Measurements from ENCODE around the gene ARMC6. TPM values are rescaled to one million over a fixed set of nuclear protein-coding genes. Genes with fewer than 3 reads are reported as not detected.

The ARMC6 gene
- total and polyA plus RNA-seq, 2 experiments from 2014 or later = 26.4 to 30.8 TPM

DNA sequence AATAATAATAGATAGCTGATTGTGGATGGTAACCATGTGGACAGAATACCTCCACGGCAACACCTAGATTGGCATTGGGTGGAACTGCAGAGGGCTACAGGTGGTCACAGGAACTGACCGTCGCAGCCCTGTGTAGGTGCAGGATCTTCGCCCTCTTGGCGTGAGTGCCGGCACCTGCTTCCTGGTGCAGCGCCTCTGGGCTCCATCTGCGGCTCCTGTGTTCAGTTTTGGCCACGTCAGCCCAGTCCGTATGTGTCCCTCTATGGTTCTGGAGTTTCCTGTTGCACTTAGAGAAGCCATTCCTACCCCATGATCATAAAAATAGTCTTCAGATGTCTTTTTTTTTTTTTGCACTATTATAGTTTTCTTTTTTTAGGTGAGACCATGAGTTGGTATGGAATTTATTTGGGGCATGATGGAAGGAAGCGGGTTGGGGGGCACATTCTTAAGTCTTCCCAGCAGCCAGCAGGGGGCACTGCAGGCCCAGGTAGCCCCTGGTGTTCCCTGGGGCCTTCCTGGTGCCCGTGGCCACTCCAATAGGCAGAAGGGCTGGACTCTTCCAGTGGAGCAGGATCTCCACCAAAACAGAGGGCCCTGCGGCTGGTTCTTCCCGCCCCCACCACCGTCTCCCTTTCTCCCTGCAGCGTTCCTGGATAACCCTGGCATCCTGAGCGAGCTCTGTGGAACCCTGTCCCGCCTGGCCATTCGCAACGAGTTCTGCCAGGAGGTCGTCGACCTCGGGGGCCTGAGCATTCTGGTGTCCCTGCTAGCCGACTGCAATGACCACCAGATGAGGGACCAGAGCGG, 20.3 kb downstream of the ARMC6 start:
- WGBS (ENCODE audit: low lambda C conversion rate, missing lambda C conversion rate) = 90% methylated on average over 25 of the region's 25 CpGs
- no peak overlapping the region for H3K4me3 ChIP-seq
- peak; percentile 78 for DNase-seq (ENCODE audit: low spot score)
- H3K27me3 ChIP-seq = no peaks in the 10 kb centered on the region
- no peak overlapping the region for H2AFZ ChIP-seq
- no peak overlapping the region for H3K27ac ChIP-seq
- no peak for TF ChIP-seq EZH2 (IDR thresholded peaks at IDR 0.05; ENCODE audit: borderline replicate concordance)
- TF ChIP-seq, protein P1, sequence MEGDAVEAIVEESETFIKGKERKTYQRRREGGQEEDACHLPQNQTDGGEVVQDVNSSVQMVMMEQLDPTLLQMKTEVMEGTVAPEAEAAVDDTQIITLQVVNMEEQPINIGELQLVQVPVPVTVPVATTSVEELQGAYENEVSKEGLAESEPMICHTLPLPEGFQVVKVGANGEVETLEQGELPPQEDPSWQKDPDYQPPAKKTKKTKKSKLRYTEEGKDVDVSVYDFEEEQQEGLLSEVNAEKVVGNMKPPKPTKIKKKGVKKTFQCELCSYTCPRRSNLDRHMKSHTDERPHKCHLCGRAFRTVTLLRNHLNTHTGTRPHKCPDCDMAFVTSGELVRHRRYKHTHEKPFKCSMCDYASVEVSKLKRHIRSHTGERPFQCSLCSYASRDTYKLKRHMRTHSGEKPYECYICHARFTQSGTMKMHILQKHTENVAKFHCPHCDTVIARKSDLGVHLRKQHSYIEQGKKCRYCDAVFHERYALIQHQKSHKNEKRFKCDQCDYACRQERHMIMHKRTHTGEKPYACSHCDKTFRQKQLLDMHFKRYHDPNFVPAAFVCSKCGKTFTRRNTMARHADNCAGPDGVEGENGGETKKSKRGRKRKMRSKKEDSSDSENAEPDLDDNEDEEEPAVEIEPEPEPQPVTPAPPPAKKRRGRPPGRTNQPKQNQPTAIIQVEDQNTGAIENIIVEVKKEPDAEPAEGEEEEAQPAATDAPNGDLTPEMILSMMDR (IDR thresholded peaks at IDR 0.05; ENCODE audit: poor library complexity) = peak; percentile 62
- no peak for TF ChIP-seq EZH2phosphoT487 (IDR thresholded peaks at IDR 0.05; ENCODE audit: low read depth, severe bottlenecking, unreplicated experiment)
- H4K20me1 ChIP-seq (ENCODE audit: insufficient read depth, poor library complexity, severe bottlenecking) = no peaks in the 10 kb centered on the region
- no peaks in the 10 kb centered on the region for H3K9me2 ChIP-seq (replicated peaks; ENCODE audit: insufficient read depth)
- H3K4me1 ChIP-seq (ENCODE audit: insufficient read depth) = no peaks in the 10 kb centered on the region
- no peaks in the 10 kb centered on the region for H3K36me3 ChIP-seq (replicated peaks; ENCODE audit: insufficient read depth, low read depth)
- H3K79me2 ChIP-seq = no peaks in the 10 kb centered on the region
- no peaks in the 10 kb centered on the region for H3K9me3 ChIP-seq (ENCODE audit: low read depth)
- no peak overlapping the region for H3K4me2 ChIP-seq

- no peaks in the 10 kb centered on the region for H3K36me3 ChIP-seq (replicated peaks; ENCODE audit: insufficient read depth, low read depth)
- no peak overlapping the region for H2AFZ ChIP-seq
These were observed 21.0 kb downstream of the ARMC6 start for GRCh38 chr19:19054315-19054938.

GRCh38 chr19:19054939-19055440, 21.6 kb downstream of the ARMC6 start:
- no peaks in the 10 kb centered on the region for H3K4me1 ChIP-seq (ENCODE audit: insufficient read depth)
- H3K27ac ChIP-seq = no peak overlapping the region
- no peaks in the 10 kb centered on the region for H4K20me1 ChIP-seq (ENCODE audit: insufficient read depth, poor library complexity, severe bottlenecking)
- H3K36me3 ChIP-seq (replicated peaks; ENCODE audit: insufficient read depth, low read depth) = no peaks in the 10 kb centered on the region
- H3K9me3 ChIP-seq (ENCODE audit: low read depth) = no peaks in the 10 kb centered on the region
- 97% methylated on average over 19 of the region's 19 CpGs for whole genome bisulfite sequencing (ENCODE audit: low lambda C conversion rate, missing lambda C conversion rate)
- TF ChIP-seq EZH2phosphoT487 (IDR thresholded peaks at IDR 0.05; ENCODE audit: low read depth, severe bottlenecking, unreplicated experiment) = no peak
- TF ChIP-seq, protein P1 (IDR thresholded peaks at IDR 0.05; ENCODE audit: poor library complexity) = no peak
- TF ChIP-seq EZH2 (IDR thresholded peaks at IDR 0.05; ENCODE audit: borderline replicate concordance) = no peak
- no peak overlapping the region for H3K4me2 ChIP-seq
- H2AFZ ChIP-seq = no peak overlapping the region
- H3K27me3 ChIP-seq = no peaks in the 10 kb centered on the region
- H3K79me2 ChIP-seq = no peaks in the 10 kb centered on the region
- no peak for DNase-seq (ENCODE audit: low spot score)
- no peaks in the 10 kb centered on the region for H3K9me2 ChIP-seq (replicated peaks; ENCODE audit: insufficient read depth)
- no peak overlapping the region for H3K4me3 ChIP-seq

More at GRCh38 chr19:19054315-19054938, 21.0 kb downstream of the ARMC6 start:
- no peaks in the 10 kb centered on the region for H3K9me2 ChIP-seq (replicated peaks; ENCODE audit: insufficient read depth)
- H3K27ac ChIP-seq = no peak overlapping the region
- no peaks in the 10 kb centered on the region for H3K4me1 ChIP-seq (ENCODE audit: insufficient read depth)
- no peak overlapping the region for H3K4me2 ChIP-seq
- WGBS (ENCODE audit: low lambda C conversion rate, missing lambda C conversion rate) = 96% methylated on average over 15 of the region's 15 CpGs
- no peaks in the 10 kb centered on the region for H4K20me1 ChIP-seq (ENCODE audit: insufficient read depth, poor library complexity, severe bottlenecking)
- DNase-seq (ENCODE audit: low spot score) = no peak
- no peaks in the 10 kb centered on the region for H3K79me2 ChIP-seq
- no peak for TF ChIP-seq EZH2 (IDR thresholded peaks at IDR 0.05; ENCODE audit: borderline replicate concordance)
- TF ChIP-seq, protein P1 (IDR thresholded peaks at IDR 0.05; ENCODE audit: poor library complexity) = no peak
- no peak for TF ChIP-seq EZH2phosphoT487 (IDR thresholded peaks at IDR 0.05; ENCODE audit: low read depth, severe bottlenecking, unreplicated experiment)
- H3K9me3 ChIP-seq (ENCODE audit: low read depth) = no peaks in the 10 kb centered on the region
- no peak overlapping the region for H3K4me3 ChIP-seq
- H3K27me3 ChIP-seq = no peaks in the 10 kb centered on the region
